ENCODE measurements around the gene NRP2.

- TF ChIP-seq, protein P1, sequence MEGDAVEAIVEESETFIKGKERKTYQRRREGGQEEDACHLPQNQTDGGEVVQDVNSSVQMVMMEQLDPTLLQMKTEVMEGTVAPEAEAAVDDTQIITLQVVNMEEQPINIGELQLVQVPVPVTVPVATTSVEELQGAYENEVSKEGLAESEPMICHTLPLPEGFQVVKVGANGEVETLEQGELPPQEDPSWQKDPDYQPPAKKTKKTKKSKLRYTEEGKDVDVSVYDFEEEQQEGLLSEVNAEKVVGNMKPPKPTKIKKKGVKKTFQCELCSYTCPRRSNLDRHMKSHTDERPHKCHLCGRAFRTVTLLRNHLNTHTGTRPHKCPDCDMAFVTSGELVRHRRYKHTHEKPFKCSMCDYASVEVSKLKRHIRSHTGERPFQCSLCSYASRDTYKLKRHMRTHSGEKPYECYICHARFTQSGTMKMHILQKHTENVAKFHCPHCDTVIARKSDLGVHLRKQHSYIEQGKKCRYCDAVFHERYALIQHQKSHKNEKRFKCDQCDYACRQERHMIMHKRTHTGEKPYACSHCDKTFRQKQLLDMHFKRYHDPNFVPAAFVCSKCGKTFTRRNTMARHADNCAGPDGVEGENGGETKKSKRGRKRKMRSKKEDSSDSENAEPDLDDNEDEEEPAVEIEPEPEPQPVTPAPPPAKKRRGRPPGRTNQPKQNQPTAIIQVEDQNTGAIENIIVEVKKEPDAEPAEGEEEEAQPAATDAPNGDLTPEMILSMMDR (IDR thresholded peaks at IDR 0.05; ENCODE audit: poor library complexity) = no peak
- TF ChIP-seq EZH2 (IDR thresholded peaks at IDR 0.05; ENCODE audit: borderline replicate concordance) = no peak
Observed at GRCh38 chr2:205698286-205699268, 16.3 kb downstream of the NRP2 start.
